Naive thymus-derived CD4-positive, alpha-beta T cell (primary cell): ENCODE data around the gene BCAS3. TPM values are rescaled to one million over a fixed set of nuclear protein-coding genes. Genes with fewer than 3 reads are reported as not detected.
A peak's percentile ranks its signal among the peaks of the same experiment; 100 is the strongest.

Experiments used
- ATAC-seq: fragments of 150-1000 bp; cut with Tn5 transposase; 2 replicates; pipeline ENCODE4 v1.10.0; 2021; ENCODE audit warnings: mild to moderate bottlenecking, moderate library complexity
- CTCF ChIA-PET: fragments of 350-600 bp; sonication (Branson Sonifier 250); formaldehyde crosslinking; loops from one replicate; lab custom pipeline; 2021; ENCODE audit warnings: antibody characterized with exemption; lab: Charles Lee
- POLR2A ChIA-PET: fragments of 350-600 bp; sonication (Branson Sonifier 250); formaldehyde crosslinking; loops from one replicate; lab custom pipeline; 2021; ENCODE audit warnings: antibody characterized with exemption, inconsistent platforms; lab: Charles Lee
- DNase-seq, 9 donors: peaks; one replicate each; pipeline versions ENCODE4 v3.0.0 to v3.0.0-alpha.2; 2020 to 2022; ENCODE audit warnings: mixed read lengths in 1 of 9
- H3K27ac ChIP-seq: one replicate; pipeline ENCODE4 v1.7.0; 2013; ENCODE audit warnings: mild to moderate bottlenecking, low read depth, low read length, moderate library complexity
- H3K27me3 ChIP-seq, 2 donors: one replicate each; pipeline ENCODE4 v1.7.0; 2013; ENCODE audit warnings: low read length in 2 of 2, mild to moderate bottlenecking in 2 of 2, moderate library complexity in 2 of 2; ENCODE audit not compliant: control insufficient read depth in 2 of 2, insufficient read depth in 2 of 2
- H3K36me3 ChIP-seq, 3 experiments: 1 replicate in 2 of 3; 2 replicates in 1 of 3; pipeline ENCODE4 v1.7.0; 2013; ENCODE audit warnings: low read length in 3 of 3, mild to moderate bottlenecking in 3 of 3, moderate library complexity in 1 of 3; ENCODE audit not compliant: insufficient read depth in 3 of 3, control insufficient read depth in 2 of 3
- H3K4me1 ChIP-seq, 2 donors: one replicate each; pipeline ENCODE4 v1.7.0; 2013; ENCODE audit warnings: low read length in 2 of 2, mild to moderate bottlenecking in 2 of 2, moderate library complexity in 1 of 2; ENCODE audit not compliant: control insufficient read depth in 2 of 2, insufficient read depth in 2 of 2
- H3K4me3 ChIP-seq: 2 replicates; pipeline ENCODE4 v1.7.0; 2013; ENCODE audit warnings: mild to moderate bottlenecking, low read length
- H3K9me3 ChIP-seq, 3 experiments: 1 replicate in 2 of 3; 2 replicates in 1 of 3; pipeline ENCODE4 v1.7.0; 2013; ENCODE audit warnings: low read length in 3 of 3; ENCODE audit not compliant: control insufficient read depth in 2 of 3
- H3K27ac Mint-ChIP-seq, 9 donors: one replicate each; pipeline ENCODE4 v1.8.0; 2020 to 2022; ENCODE audit warnings: mixed read lengths in 9 of 9, mild to moderate bottlenecking in 8 of 9, moderate library complexity in 5 of 9, inconsistent platforms in 2 of 9
- H3K27me3 Mint-ChIP-seq, 5 donors: one replicate each; pipeline ENCODE4 v1.8.0; 2021 to 2022; ENCODE audit warnings: mixed read lengths in 5 of 5, mild to moderate bottlenecking in 1 of 5
- H3K36me3 Mint-ChIP-seq, 5 donors: one replicate each; pipeline ENCODE4 v1.8.0; 2020 to 2022; ENCODE audit warnings: mixed read lengths in 5 of 5, mild to moderate bottlenecking in 3 of 5, inconsistent platforms in 1 of 5
- H3K4me1 Mint-ChIP-seq, 7 donors: one replicate each; pipeline ENCODE4 v1.8.0; 2020 to 2022; ENCODE audit warnings: mixed read lengths in 7 of 7, mild to moderate bottlenecking in 3 of 7, inconsistent platforms in 1 of 7
- H3K4me3 Mint-ChIP-seq, 10 donors: one replicate each; pipeline ENCODE4 v1.8.0; 2020 to 2022; ENCODE audit warnings: mild to moderate bottlenecking in 10 of 10, mixed read lengths in 10 of 10, moderate library complexity in 6 of 10, inconsistent platforms in 2 of 10
- H3K9me3 Mint-ChIP-seq, 11 donors: one replicate each; pipeline ENCODE4 v1.8.0; 2020 to 2022; ENCODE audit warnings: mixed read lengths in 11 of 11, mild to moderate bottlenecking in 4 of 11, inconsistent platforms in 1 of 11, moderate library complexity in 1 of 11
- intact Hi-C, 2 donors: fragments of 100-400 bp; cut with micrococcal nuclease; formaldehyde crosslinking; loops; one replicate each; pipeline ENCODE4 v1.15.1; 2023
- polyA plus RNA-seq, 2 donors: library from polyadenylated mRNA; unstranded; fragments of 300-500 nt; fragmentation: Illumina TruSeq; gene quantifications; one replicate each; pipeline ENCODE4 v1.2.3, GENCODE V29; 2021
- total RNA-seq, 6 experiments: library from RNA in 5 of 6; stranded (reverse) in 5 of 6; gene quantifications; 1 replicate in 5 of 6; 2 replicates in 1 of 6; pipeline ENCODE4 v1.2.3 and lab custom pipeline; 2021 to 2026

BCAS3 gene
- total and polyA plus RNA-seq, 7 experiments from 2014 or later, result 18.4 to 57.8 (median 37.5) TPM

- Mint-ChIP-seq H3K9me3 (peaks cover 0 to 4% (median 0%) of the 10 kb centered on the region in 11 donors), H3K4me3 (peak overlapping the region in 8 of 10 donors; percentile 56 to 83 (median 68)), H3K27me3 (peaks cover 52 to 67% (median 57%) of the 10 kb centered on the region in 5 donors), H3K4me1 (peaks cover 27 to 50% (median 44%) of the 10 kb centered on the region in 7 donors), H3K36me3 (peaks cover 0 to 3% (median 0%) of the 10 kb centered on the region in 5 donors), H3K27ac (no peak overlapping the region)
- no peak for ATAC-seq
- intact Hi-C loops, result no loop called here
- Histone ChIP-seq H3K27ac (no peak overlapping the region), H3K36me3 (no peaks in the 10 kb centered on the region), H3K9me3 (no peaks in the 10 kb centered on the region), H3K27me3 (peaks cover 0 to 39% of the 10 kb centered on the region in 2 donors), H3K4me1 (peaks cover 17 to 43% of the 10 kb centered on the region in 2 donors), H3K4me3 (no peak overlapping the region)
- no peak for DNase-seq
- ChIA-PET POLR2A (no interaction called here), CTCF (no interaction called here)
These were observed 722.5 kb downstream of the BCAS3 start for GRCh38 chr17:61400066-61400716.

- peaks cover 0 to 3% (median 0%) of the 10 kb centered on the region in 5 donors for H3K36me3 Mint-ChIP-seq
- ChIA-PET POLR2A (no interaction called here), CTCF (interaction anchor here (1.2 kb wide), 1 partner anchor 12 kb away, joined by 3 read pairs; no protein-coding TSS in a partner anchor)
- no peaks in the 10 kb centered on the region for H3K9me3 ChIP-seq
- ATAC-seq, result no peak
- H3K4me3 Mint-ChIP-seq, result peak overlapping the region; percentile 17 to 83 (median 65)
- no peaks in the 10 kb centered on the region for H3K36me3 ChIP-seq
- peaks cover 46 to 61% (median 50%) of the 10 kb centered on the region in 5 donors for H3K27me3 Mint-ChIP-seq
- peaks cover 17 to 43% of the 10 kb centered on the region in 2 donors for H3K4me1 ChIP-seq
- intact Hi-C loops, result no loop called here
- DNase-seq, result no peak
- H3K4me1 Mint-ChIP-seq, result peaks cover 27 to 50% (median 44%) of the 10 kb centered on the region in 7 donors
- H3K27ac Mint-ChIP-seq, result peak overlapping the region in 1 of 9 donors; percentile 76
- H3K27ac ChIP-seq, result no peak overlapping the region
- peaks cover 0 to 4% (median 0%) of the 10 kb centered on the region in 11 donors for H3K9me3 Mint-ChIP-seq
- H3K4me3 ChIP-seq, result no peak overlapping the region
- peaks cover 0 to 45% of the 10 kb centered on the region in 2 donors for H3K27me3 ChIP-seq
These were observed 723.2 kb downstream of the BCAS3 start for GRCh38 chr17:61400717-61401388.

GRCh38 chr17:61401389-61402072 is 723.9 kb downstream of the BCAS3 start:
- H3K36me3 Mint-ChIP-seq, result peaks cover 0 to 3% (median 0%) of the 10 kb centered on the region in 5 donors
- intact Hi-C loops, result loop anchor here in 1 of 2 donors (2.0 kb wide), 1 partner anchor 51 kb away; the partner anchor contains the start of gene TBX4
- Histone ChIP-seq H3K4me1 (peaks cover 17 to 43% of the 10 kb centered on the region in 2 donors), H3K36me3 (no peaks in the 10 kb centered on the region), H3K9me3 (no peaks in the 10 kb centered on the region), H3K27me3 (peaks cover 0 to 49% of the 10 kb centered on the region in 2 donors), H3K27ac (no peak overlapping the region), H3K4me3 (no peak overlapping the region)
- peaks cover 0 to 4% (median 0%) of the 10 kb centered on the region in 11 donors for H3K9me3 Mint-ChIP-seq
- H3K4me3 Mint-ChIP-seq, result peak overlapping the region in 9 of 10 donors; percentile 2 to 83 (median 67)
- ATAC-seq (no peak), DNase-seq (no peak)
- H3K4me1 Mint-ChIP-seq, result peaks cover 27 to 50% (median 44%) of the 10 kb centered on the region in 7 donors
- H3K27me3 Mint-ChIP-seq, result peaks cover 51 to 66% (median 54%) of the 10 kb centered on the region in 5 donors
- ChIA-PET POLR2A (no interaction called here), CTCF (interaction anchor here (1.2 kb wide), 1 partner anchor 11 kb away, joined by 3 read pairs; no protein-coding TSS in a partner anchor)
- H3K27ac Mint-ChIP-seq, result no peak overlapping the region

- ATAC-seq (no peak), DNase-seq (peak in 1 of 9 donors; percentile 3)
- Histone ChIP-seq H3K9me3 (no peaks in the 10 kb centered on the region), H3K4me1 (peaks cover 17 to 43% of the 10 kb centered on the region in 2 donors), H3K4me3 (no peak overlapping the region), H3K27ac (no peak overlapping the region), H3K36me3 (no peaks in the 10 kb centered on the region), H3K27me3 (peaks cover 0 to 54% of the 10 kb centered on the region in 2 donors)
- Mint-ChIP-seq H3K27ac (peak overlapping the region in 3 of 9 donors; percentile 25 to 80 (median 67)), H3K4me3 (peak overlapping the region in 5 of 10 donors; percentile 42 to 83 (median 67)), H3K36me3 (peaks cover 0 to 3% (median 0%) of the 10 kb centered on the region in 5 donors), H3K9me3 (peaks cover 0 to 4% (median 0%) of the 10 kb centered on the region in 11 donors), H3K4me1 (peaks cover 27 to 50% (median 47%) of the 10 kb centered on the region in 7 donors), H3K27me3 (peaks cover 57 to 71% (median 59%) of the 10 kb centered on the region in 5 donors)
- ChIA-PET POLR2A (no interaction called here), CTCF (interaction anchor here (1.2 kb wide), 1 partner anchor 11 kb away, joined by 3 read pairs; no protein-coding TSS in a partner anchor)
- intact Hi-C loops, result loop anchor here in 1 of 2 donors (2.0 kb wide), 1 partner anchor 51 kb away; the partner anchor contains the start of gene TBX4
These were observed 724.5 kb downstream of the BCAS3 start for GRCh38 chr17:61402073-61402541.

- peaks cover 0 to 56% of the 10 kb centered on the region in 2 donors for H3K27me3 ChIP-seq
- intact Hi-C loops, result loop anchor here in 1 of 2 donors (2.0 kb wide), 1 partner anchor 50 kb away; the partner anchor contains the start of gene TBX4
- Mint-ChIP-seq H3K4me3 (peak overlapping the region; percentile 42 to 83 (median 74)), H3K27me3 (peaks cover 61 to 75% (median 63%) of the 10 kb centered on the region in 5 donors), H3K27ac (peak overlapping the region in 2 of 9 donors; percentile 25 to 67), H3K4me1 (peaks cover 24 to 51% (median 44%) of the 10 kb centered on the region in 7 donors), H3K9me3 (peaks cover 0 to 4% (median 0%) of the 10 kb centered on the region in 11 donors), H3K36me3 (peaks cover 0 to 3% (median 0%) of the 10 kb centered on the region in 5 donors)
- POLR2A ChIA-PET, result no interaction called here
- peak; percentile 17 for ATAC-seq
- peak overlapping the region; percentile 37 for H3K4me3 ChIP-seq
- CTCF ChIA-PET, result no interaction called here
- no peak for DNase-seq
- no peak overlapping the region for H3K27ac ChIP-seq
- H3K4me1 ChIP-seq, result peaks cover 17 to 34% of the 10 kb centered on the region in 2 donors
- no peaks in the 10 kb centered on the region for H3K36me3 ChIP-seq
- no peaks in the 10 kb centered on the region for H3K9me3 ChIP-seq
These were observed 725.5 kb downstream of the BCAS3 start for GRCh38 chr17:61402978-61403800.
